Activated naive CD8-positive, alpha-beta T cell treated with anti-CD3 and anti-CD28 coated beads, Interleukin-2, amount 50 U/mL, for 24 hours (primary cell): ENCODE results near the gene NHS.
"Not testable (repeated sequence)": the region's sequence is repeated elsewhere in the genome, so short reads cannot be mapped to it uniquely, and the experiment has no call there.

ENCODE experiments used
- ATAC-seq: fragments of 150-1000 bp; cut with Tn5 transposase; one replicate; pipeline ENCODE4 v1.10.0; 2021
- DNase-seq: peaks from one replicate; pipeline ENCODE4 v3.0.0; 2021
- H3K27ac Mint-ChIP-seq: one replicate; pipeline ENCODE4 v1.8.0; 2021; ENCODE audit warnings: mild to moderate bottlenecking, mixed read lengths
- H3K27me3 Mint-ChIP-seq: one replicate; pipeline ENCODE4 v1.8.0; 2021; ENCODE audit warnings: mixed read lengths
- H3K36me3 Mint-ChIP-seq: one replicate; pipeline ENCODE4 v1.8.0; 2021; ENCODE audit warnings: low read depth, mixed read lengths
- H3K4me1 Mint-ChIP-seq: one replicate; pipeline ENCODE4 v1.8.0; 2021; ENCODE audit warnings: mixed read lengths
- H3K4me3 Mint-ChIP-seq: one replicate; pipeline ENCODE4 v1.8.0; 2021; ENCODE audit warnings: mild to moderate bottlenecking, moderate library complexity, mixed read lengths
- H3K9me3 Mint-ChIP-seq: one replicate; pipeline ENCODE4 v1.8.0; 2021; ENCODE audit warnings: mixed read lengths

Gene NHS

DNA sequence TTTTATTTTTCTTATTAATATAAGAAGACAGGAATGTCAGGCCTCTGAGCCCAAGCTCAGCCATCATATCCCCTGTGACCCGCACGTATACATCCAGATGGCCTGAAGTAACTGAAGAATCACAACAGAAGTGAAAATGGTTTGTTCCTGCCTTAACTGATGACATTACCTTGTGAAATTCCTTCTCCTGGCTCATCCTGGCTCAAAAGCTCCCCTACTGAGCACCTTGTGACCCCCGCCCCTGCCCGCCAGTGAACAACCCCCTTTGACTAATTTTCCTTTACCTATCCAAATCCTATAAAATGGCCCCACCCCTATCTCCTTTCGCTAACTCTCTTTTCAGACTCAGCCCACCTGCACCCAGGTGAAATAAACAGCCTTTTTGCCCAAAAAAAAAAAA, 71.3 kb downstream of the NHS start:
- DNase-seq, H3K36me3 Mint-ChIP-seq, H3K27ac Mint-ChIP-seq, H3K4me1 Mint-ChIP-seq, H3K4me3 Mint-ChIP-seq, H3K9me3 Mint-ChIP-seq, ATAC-seq, H3K27me3 Mint-ChIP-seq: not testable (repeated sequence)

DNA sequence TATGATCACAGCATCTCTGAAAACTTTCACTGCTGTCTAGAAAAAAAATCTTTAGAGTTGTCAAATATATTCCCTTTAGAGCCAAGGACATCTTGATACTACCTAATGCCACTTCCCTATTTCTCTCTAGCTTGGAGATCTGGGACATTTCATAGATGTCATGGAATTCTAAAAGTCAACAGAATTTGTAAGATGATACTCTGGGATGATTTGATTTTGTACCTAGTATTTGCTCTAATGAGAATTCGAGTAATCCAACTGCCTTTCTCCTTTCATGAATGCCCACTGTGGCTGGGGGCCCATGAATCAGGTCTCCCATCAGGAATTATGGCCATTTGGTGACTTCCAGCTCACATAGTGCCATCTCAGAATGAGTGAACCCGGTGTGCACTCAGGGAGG, 73.2 kb downstream of the NHS start:
- H3K4me3 Mint-ChIP-seq: no peak overlapping the region
- ATAC-seq (no peak), DNase-seq (no peak)
- H3K36me3 Mint-ChIP-seq: no peaks in the 10 kb centered on the region
- no peak overlapping the region for H3K27ac Mint-ChIP-seq
- H3K9me3 Mint-ChIP-seq: no peaks in the 10 kb centered on the region
- peaks cover 4% of the 10 kb centered on the region for H3K27me3 Mint-ChIP-seq
- no peaks in the 10 kb centered on the region for H3K4me1 Mint-ChIP-seq

DNA sequence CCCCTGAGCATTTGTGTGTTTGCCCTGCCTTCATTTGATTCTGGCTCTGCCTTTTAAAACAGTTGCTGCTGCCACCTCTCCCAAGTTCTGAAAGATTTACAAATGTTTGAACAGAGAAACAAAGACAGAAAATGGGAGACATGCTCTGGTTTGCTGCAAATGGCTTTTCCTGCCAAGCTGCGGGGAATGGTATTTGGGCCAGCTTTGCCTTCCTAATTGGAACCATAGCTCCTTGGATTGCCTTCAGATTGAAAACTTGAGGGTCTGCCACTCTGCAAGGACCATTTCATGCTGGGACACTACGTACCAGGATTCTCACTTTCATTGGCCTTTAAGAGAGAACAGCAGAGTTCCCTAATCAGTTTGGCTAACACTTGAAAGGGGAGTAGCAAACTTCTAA, 74.9 kb downstream of the NHS start:
- no peaks in the 10 kb centered on the region for H3K4me1 Mint-ChIP-seq
- no peaks in the 10 kb centered on the region for H3K36me3 Mint-ChIP-seq
- H3K27ac Mint-ChIP-seq: no peak overlapping the region
- no peaks in the 10 kb centered on the region for H3K9me3 Mint-ChIP-seq
- H3K4me3 Mint-ChIP-seq: no peak overlapping the region
- DNase-seq: no peak
- peaks cover 4% of the 10 kb centered on the region for H3K27me3 Mint-ChIP-seq
- no peak for ATAC-seq

DNA sequence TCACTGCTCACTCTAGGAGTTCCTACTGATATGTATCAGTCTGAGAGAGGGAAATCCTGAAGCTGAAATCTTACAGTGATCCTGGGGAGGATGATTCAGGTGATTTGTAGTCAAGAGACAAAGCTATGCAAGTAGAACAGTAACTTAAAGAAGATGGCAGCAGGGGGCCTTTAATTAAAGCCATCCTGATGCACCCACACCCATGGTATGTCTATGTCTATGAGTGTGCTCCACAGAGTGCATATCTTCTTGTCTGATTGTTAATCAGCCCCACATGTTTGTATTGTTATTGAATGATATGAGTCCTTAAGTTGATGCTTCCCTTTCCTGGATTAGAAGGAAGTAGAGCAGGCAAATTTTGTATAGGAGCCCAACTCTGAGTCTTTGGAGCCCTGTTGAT, 78.8 kb downstream of the NHS start:
- Mint-ChIP-seq H3K27me3 (no peaks in the 10 kb centered on the region), H3K27ac (no peak overlapping the region), H3K4me3 (no peak overlapping the region), H3K9me3 (no peaks in the 10 kb centered on the region), H3K4me1 (no peaks in the 10 kb centered on the region), H3K36me3 (no peaks in the 10 kb centered on the region)
- ATAC-seq (no peak), DNase-seq (no peak)

- no peak for ATAC-seq
- Mint-ChIP-seq H3K4me1 (no peaks in the 10 kb centered on the region), H3K9me3 (no peaks in the 10 kb centered on the region), H3K4me3 (no peak overlapping the region), H3K36me3 (no peaks in the 10 kb centered on the region), H3K27ac (no peak overlapping the region), H3K27me3 (no peaks in the 10 kb centered on the region)
- DNase-seq: no peak
These were observed 81.5 kb downstream of the NHS start for GRCh38 chrX:17456526-17456925.

DNA sequence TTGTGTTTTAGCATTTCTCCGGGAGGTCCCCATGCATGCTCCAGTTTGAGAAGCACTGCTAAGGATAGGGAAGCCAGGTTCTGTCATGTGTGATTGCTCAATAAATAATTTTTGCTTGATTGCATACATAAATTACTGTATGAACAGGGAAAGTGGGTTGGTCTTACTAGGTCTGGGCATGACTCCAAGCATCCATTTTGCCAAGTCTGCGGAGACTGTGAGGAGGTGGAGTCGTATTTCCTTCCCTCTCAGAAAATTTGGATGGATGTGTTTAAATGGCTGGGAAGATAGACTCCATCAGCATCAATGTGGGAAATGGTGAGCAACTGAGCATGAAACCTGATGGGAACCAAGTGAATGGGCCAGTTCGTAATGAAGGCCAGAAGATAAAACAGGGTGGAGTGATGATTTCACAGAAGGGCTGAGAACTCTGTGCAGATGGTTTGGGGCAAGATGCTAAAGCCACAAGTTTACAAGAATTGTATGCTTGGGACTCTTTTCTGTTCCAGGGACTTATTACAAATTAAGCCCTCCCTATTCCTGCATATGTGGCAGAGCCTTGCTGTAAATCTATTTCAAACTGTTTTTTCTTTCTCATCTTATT, 84.1 kb downstream of the NHS start:
- DNase-seq (no peak), ATAC-seq (no peak)
- Mint-ChIP-seq H3K4me1 (no peaks in the 10 kb centered on the region), H3K4me3 (no peak overlapping the region), H3K27me3 (peaks cover 2% of the 10 kb centered on the region), H3K9me3 (no peaks in the 10 kb centered on the region), H3K36me3 (no peaks in the 10 kb centered on the region), H3K27ac (no peak overlapping the region)

GRCh38 chrX:17459661-17460060, 84.7 kb downstream of the NHS start:
- H3K4me3 Mint-ChIP-seq: no peak overlapping the region
- ATAC-seq: no peak
- no peaks in the 10 kb centered on the region for H3K36me3 Mint-ChIP-seq
- DNase-seq: no peak
- H3K9me3 Mint-ChIP-seq: no peaks in the 10 kb centered on the region
- no peak overlapping the region for H3K27ac Mint-ChIP-seq
- H3K27me3 Mint-ChIP-seq: peaks cover 2% of the 10 kb centered on the region
- H3K4me1 Mint-ChIP-seq: no peaks in the 10 kb centered on the region

DNA sequence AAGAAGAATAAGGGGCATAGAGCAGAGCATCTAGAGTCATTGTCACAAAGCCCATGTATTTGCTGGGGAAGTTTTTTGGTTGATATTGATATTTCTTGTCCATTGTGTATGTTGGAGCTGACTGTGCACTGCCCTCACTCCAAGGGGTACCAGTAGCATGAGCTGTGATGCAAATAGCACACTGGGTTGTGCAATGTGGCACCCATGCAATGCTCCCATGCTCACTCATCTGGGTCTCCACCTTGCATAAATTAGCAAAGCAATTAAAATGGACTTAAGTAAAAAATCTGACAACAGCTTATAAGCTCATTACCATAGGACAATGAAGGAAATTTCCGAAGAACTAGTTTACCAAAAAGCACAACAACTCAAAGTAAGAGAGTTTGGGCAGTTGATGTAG, 87.9 kb downstream of the NHS start:
- H3K27ac Mint-ChIP-seq: no peak overlapping the region
- no peaks in the 10 kb centered on the region for H3K36me3 Mint-ChIP-seq

GRCh38 chrX:17464194-17464593, 89.2 kb downstream of the NHS start:
- H3K4me1 Mint-ChIP-seq: no peaks in the 10 kb centered on the region
- H3K4me3 Mint-ChIP-seq: no peak overlapping the region

More for the DNA sequence above, 87.9 kb downstream of the NHS start:
- no peak for ATAC-seq
- H3K9me3 Mint-ChIP-seq: no peaks in the 10 kb centered on the region
- no peak for DNase-seq
- no peaks in the 10 kb centered on the region for H3K4me1 Mint-ChIP-seq
- no peak overlapping the region for H3K4me3 Mint-ChIP-seq
- H3K27me3 Mint-ChIP-seq: peaks cover 2% of the 10 kb centered on the region

DNA sequence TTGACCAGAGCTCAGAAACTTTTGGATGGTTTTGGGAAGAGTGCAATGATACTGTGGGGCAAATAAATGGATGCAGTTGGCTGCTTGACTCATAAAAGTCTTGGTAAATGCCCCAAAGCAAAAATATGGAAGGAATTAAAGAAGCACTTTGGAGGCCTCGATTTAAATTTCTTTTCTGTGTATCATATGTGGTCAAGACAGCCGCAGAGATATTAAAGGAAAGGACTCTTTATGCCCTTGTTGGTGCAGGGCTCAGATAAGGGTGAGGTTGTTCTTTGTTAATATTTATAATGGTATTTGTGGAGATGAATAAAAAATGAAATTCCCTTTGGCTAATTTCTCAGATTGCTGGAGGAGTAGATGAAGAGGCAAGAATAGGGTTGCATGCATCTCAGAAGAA, 90.2 kb downstream of the NHS start:
- Mint-ChIP-seq H3K36me3 (no peaks in the 10 kb centered on the region), H3K9me3 (no peaks in the 10 kb centered on the region), H3K4me1 (no peaks in the 10 kb centered on the region), H3K27ac (no peak overlapping the region), H3K4me3 (no peak overlapping the region), H3K27me3 (peaks cover 2% of the 10 kb centered on the region)
- ATAC-seq (no peak), DNase-seq (no peak)

More at GRCh38 chrX:17464194-17464593, 89.2 kb downstream of the NHS start:
- Mint-ChIP-seq H3K36me3 (no peaks in the 10 kb centered on the region), H3K27ac (no peak overlapping the region), H3K9me3 (no peaks in the 10 kb centered on the region), H3K27me3 (peaks cover 2% of the 10 kb centered on the region)
- no peak for DNase-seq
- ATAC-seq: no peak

DNA sequence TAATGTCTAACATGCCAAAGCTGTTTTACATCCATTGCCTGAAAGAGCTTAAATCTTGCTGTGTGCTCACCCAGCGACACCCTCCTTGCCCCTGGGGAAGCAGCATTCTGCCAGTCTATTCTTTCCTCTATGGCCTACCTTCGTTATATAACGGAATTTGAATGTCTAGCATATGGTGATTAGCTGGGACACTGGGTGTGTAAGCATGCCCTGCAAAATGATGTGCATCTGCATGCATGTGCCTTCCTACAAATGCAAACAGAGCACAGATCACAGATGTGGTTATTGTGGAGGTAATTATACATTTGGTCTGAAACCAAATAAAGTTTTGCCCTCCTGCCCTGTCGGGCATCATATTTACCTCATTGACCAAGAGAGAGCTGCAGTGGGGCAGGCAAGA, 90.8 kb downstream of the NHS start:
- Mint-ChIP-seq H3K4me3 (no peak overlapping the region), H3K27me3 (peaks cover 4% of the 10 kb centered on the region), H3K27ac (no peak overlapping the region), H3K9me3 (no peaks in the 10 kb centered on the region), H3K36me3 (no peaks in the 10 kb centered on the region), H3K4me1 (no peaks in the 10 kb centered on the region)
- ATAC-seq (no peak), DNase-seq (no peak)

- H3K36me3 Mint-ChIP-seq: no peaks in the 10 kb centered on the region
- H3K27ac Mint-ChIP-seq: no peak overlapping the region
- H3K9me3 Mint-ChIP-seq: no peaks in the 10 kb centered on the region
- peaks cover 2% of the 10 kb centered on the region for H3K27me3 Mint-ChIP-seq
- H3K4me3 Mint-ChIP-seq: no peak overlapping the region
- H3K4me1 Mint-ChIP-seq: no peaks in the 10 kb centered on the region
- DNase-seq (no peak), ATAC-seq (no peak)
These were observed 95.1 kb downstream of the NHS start for GRCh38 chrX:17470136-17470535.

- no peak overlapping the region for H3K4me3 Mint-ChIP-seq
These were observed 96.1 kb downstream of the NHS start for GRCh38 chrX:17471121-17471520.

GRCh38 chrX:17471861-17472260, 96.9 kb downstream of the NHS start:
- ATAC-seq (no peak), DNase-seq (no peak)
- Mint-ChIP-seq H3K27ac (no peak overlapping the region), H3K4me3 (no peak overlapping the region), H3K27me3 (peaks cover 2% of the 10 kb centered on the region), H3K9me3 (no peaks in the 10 kb centered on the region), H3K4me1 (no peaks in the 10 kb centered on the region), H3K36me3 (no peaks in the 10 kb centered on the region)

More at GRCh38 chrX:17471121-17471520, 96.1 kb downstream of the NHS start:
- Mint-ChIP-seq H3K36me3 (no peaks in the 10 kb centered on the region), H3K27me3 (peaks cover 2% of the 10 kb centered on the region), H3K9me3 (no peaks in the 10 kb centered on the region), H3K4me1 (no peaks in the 10 kb centered on the region), H3K27ac (no peak overlapping the region)
- ATAC-seq (no peak), DNase-seq (no peak)

DNA sequence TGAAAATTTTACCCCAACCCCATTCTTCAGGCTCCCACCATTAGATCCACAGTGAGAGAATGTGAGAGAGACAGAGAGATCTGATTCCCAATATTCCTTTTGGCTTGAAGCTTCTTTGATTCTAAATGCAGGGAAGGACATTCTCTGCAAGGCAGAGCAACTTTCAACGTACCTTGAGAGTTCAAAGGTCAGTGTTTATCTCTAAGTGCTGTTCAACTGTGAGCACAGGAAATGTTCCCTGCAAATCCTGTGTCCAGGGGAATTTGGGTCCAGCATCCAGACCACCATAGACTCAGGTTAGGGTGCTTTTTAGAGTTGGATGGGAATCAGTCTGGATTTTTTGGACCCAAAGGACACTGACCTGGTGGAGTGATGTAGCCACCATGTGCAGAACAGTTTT, 97.4 kb downstream of the NHS start:
- no peaks in the 10 kb centered on the region for H3K4me1 Mint-ChIP-seq
- no peak overlapping the region for H3K4me3 Mint-ChIP-seq
- H3K27me3 Mint-ChIP-seq: peaks cover 2% of the 10 kb centered on the region
- H3K36me3 Mint-ChIP-seq: no peaks in the 10 kb centered on the region
- DNase-seq: no peak
- H3K27ac Mint-ChIP-seq: no peak overlapping the region
- no peaks in the 10 kb centered on the region for H3K9me3 Mint-ChIP-seq
- ATAC-seq: no peak

DNA sequence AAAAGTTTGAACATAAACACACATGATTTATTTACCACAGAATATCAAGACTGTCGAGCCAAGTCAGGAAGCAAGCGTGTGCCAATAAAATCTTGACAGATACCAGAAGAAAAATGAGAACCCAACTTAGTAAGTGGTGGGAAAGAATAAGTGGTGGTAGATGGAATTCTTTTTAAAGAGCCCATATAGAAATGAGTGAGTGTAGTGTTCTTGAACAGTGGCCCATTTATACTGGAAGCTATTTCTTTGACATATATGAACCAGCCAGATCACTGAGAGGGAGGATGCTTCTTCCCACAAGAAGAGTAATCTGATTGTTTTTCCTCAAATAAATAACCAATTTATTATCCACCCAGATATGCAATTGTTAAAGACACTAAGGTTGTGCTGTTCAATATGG, 98.0 kb downstream of the NHS start:
- no peaks in the 10 kb centered on the region for H3K9me3 Mint-ChIP-seq
- DNase-seq (no peak), ATAC-seq (no peak)
- H3K4me1 Mint-ChIP-seq: no peaks in the 10 kb centered on the region
- H3K4me3 Mint-ChIP-seq: no peak overlapping the region
- H3K36me3 Mint-ChIP-seq: no peaks in the 10 kb centered on the region
- no peak overlapping the region for H3K27ac Mint-ChIP-seq
- peaks cover 2% of the 10 kb centered on the region for H3K27me3 Mint-ChIP-seq
